Measurements from ENCODE around the gene CDHR5.

The CDHR5 gene

DNA sequence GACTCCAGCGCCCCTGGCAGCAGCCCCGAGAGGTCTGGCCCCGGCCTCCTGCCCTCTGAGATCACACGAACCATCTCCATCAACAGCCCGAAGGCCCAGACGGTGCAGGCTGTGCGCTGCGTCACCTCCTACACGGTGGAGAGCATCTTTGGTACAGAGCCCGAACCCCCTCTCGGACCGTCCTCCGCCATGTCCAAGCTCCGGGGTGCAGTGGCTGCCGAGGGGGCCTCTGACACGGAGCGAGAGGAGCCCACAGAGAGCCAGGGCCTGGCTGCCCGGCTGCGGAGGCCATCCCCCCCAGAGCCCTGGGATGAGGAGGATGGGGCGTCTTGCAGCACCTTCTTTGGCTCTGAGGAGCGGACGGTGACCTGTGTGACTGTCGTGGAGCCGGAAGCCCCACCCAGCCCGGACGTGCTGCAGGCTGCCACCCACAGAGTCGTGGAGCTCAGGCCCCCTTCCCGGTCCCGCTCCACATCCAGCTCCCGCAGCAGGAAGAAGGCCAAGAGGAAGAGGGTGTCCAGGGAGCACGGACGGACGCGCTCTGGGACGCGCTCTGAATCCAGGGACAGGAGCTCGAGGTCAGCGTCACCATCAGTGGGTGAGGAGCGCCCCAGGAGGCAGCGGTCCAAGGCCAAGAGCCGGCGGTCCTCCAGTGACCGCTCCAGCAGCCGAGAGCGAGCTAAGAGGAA is 16.6 kb downstream of the CDHR5 start:
- intact Hi-C loops (cut with DNase I; ENCODE audit: low total_unique reads) = no loop called here
- Histone ChIP-seq H3K36me3 (peaks cover 94 to 100% (median 98%) of the 10 kb centered on the region in 3 donors), H3K4me1 (peaks cover 0 to 7% (median 0%) of the 10 kb centered on the region in 4 donors), H3K4me3 (no peak overlapping the region), H3K27ac (no peak overlapping the region), H3K27me3 (no peaks in the 10 kb centered on the region), H3K9me3 (no peaks in the 10 kb centered on the region)
- TF ChIP-seq, protein P1, sequence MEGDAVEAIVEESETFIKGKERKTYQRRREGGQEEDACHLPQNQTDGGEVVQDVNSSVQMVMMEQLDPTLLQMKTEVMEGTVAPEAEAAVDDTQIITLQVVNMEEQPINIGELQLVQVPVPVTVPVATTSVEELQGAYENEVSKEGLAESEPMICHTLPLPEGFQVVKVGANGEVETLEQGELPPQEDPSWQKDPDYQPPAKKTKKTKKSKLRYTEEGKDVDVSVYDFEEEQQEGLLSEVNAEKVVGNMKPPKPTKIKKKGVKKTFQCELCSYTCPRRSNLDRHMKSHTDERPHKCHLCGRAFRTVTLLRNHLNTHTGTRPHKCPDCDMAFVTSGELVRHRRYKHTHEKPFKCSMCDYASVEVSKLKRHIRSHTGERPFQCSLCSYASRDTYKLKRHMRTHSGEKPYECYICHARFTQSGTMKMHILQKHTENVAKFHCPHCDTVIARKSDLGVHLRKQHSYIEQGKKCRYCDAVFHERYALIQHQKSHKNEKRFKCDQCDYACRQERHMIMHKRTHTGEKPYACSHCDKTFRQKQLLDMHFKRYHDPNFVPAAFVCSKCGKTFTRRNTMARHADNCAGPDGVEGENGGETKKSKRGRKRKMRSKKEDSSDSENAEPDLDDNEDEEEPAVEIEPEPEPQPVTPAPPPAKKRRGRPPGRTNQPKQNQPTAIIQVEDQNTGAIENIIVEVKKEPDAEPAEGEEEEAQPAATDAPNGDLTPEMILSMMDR (IDR thresholded peaks at IDR 0.05) = no peak
- no peak for DNase-seq

DNA sequence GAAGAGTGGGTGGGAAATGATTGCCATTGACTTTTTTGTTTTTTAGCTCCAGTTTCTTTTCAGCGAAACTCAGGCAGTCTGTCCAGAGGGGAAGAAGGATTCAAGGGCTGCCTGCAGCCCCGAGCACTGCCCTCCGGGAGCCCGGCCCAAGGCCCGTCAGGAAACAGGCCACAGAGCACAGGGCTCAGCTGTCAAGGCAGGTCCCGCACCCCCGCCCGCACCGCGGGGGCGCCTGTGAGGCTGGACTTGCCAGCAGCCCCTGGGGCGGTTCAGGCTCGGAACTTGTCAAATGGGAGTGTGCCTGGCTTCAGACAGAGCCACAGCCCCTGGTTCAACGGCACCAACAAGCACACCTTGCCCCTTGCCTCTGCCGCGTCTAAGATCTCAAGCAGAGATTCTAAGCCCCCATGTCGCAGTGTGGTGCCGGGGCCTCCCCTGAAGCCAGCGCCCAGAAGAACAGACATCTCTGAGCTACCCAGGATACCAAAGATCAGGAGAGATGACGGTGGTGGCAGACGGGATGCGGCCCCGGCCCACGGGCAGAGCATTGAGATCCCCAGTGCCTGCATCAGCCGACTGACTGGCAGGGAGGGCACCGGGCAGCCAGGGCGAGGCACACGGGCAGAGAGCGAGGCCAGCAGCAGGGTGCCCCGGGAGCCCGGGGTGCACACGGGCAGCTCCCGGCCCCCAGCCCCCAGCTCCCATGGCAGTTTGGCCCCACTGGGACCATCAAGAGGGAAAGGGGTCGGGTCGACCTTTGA is 17.6 kb downstream of the CDHR5 start:
- H3K27ac ChIP-seq = no peak overlapping the region
- TF ChIP-seq, protein P1 (IDR thresholded peaks at IDR 0.05) = no peak
- DNase-seq = peak in 1 of 2 donors; percentile 60
- H3K4me1 ChIP-seq = peaks cover 0 to 4% (median 0%) of the 10 kb centered on the region in 4 donors
- H3K36me3 ChIP-seq = peaks cover 87 to 100% (median 98%) of the 10 kb centered on the region in 3 donors
- intact Hi-C loops (cut with DNase I; ENCODE audit: low total_unique reads) = no loop called here
- no peaks in the 10 kb centered on the region for H3K9me3 ChIP-seq
- H3K4me3 ChIP-seq = no peak overlapping the region
- H3K27me3 ChIP-seq = no peaks in the 10 kb centered on the region

DNA sequence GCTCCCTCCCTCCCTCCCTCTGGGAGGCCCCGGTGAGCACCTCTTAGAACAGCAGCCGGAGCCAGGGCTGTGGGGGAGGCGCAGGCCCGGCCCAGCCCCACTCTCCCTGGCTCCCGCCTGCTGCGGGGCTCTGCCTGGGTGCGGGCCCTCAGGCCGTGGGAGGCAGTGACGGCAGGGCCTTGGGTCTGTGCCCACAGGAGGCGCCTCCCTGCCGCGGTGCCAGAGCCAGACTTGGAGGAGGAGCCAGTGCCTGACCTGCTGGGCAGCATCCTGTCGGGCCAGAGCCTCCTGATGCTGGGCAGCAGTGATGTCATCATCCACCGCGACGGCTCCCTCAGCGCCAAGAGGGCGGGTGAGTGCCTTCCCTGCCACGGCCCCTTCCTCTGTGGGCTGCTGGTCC is 18.5 kb downstream of the CDHR5 start:
- TF ChIP-seq, protein P1 (IDR thresholded peaks at IDR 0.05) = no peak
- Histone ChIP-seq H3K27me3 (no peaks in the 10 kb centered on the region), H3K27ac (no peak overlapping the region), H3K9me3 (no peaks in the 10 kb centered on the region), H3K4me1 (peaks cover 0 to 4% (median 0%) of the 10 kb centered on the region in 4 donors), H3K4me3 (no peak overlapping the region), H3K36me3 (peaks cover 87 to 100% (median 98%) of the 10 kb centered on the region in 3 donors)
- no peak for DNase-seq
- intact Hi-C loops (cut with DNase I; ENCODE audit: low total_unique reads) = no loop called here

DNA sequence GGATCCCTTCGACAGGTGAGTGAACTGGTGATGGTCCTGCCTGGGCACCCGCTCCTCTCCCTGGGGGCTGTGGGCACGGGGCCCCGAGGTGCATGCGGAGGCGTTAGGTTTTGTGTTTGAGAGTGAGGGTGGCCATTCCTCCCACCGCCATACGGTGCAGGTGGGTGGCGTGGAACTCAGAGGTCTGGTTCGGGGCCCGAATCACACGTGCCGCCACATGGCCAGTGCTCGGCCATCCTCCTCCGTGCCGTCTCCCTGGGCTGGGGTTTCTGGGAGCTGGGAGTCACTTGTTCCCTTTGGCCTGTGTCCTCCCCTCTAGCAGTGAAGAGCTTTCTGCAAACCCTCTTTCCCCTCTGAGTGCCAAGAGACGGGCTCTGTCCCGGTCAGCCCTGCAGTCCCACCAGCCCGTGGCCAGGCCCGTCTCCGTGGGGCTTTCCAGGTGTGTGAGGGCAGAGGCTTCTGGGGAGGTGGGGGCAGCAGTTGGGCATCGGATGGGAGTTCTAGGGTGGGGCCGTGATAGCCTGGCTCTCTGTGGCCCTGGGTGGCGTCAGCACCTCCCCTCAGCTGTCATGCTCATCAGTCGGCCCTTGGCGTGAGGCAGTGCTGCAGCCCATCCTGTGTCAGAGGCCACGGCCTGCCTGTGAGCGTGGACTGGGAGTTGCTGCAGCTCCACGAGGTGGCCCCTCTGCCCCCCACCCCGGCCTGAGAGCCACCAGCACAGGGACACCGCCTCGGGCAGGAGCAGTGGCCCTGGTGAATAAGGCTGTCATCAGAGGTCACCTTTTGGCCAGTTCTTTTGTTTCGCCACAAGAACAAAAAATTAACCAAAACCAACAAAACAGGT is 19.2 kb downstream of the CDHR5 start:
- Histone ChIP-seq H3K4me1 (peaks cover 0 to 4% (median 0%) of the 10 kb centered on the region in 4 donors), H3K9me3 (no peaks in the 10 kb centered on the region), H3K36me3 (peaks cover 87 to 100% (median 98%) of the 10 kb centered on the region in 3 donors), H3K4me3 (no peak overlapping the region), H3K27ac (no peak overlapping the region), H3K27me3 (no peaks in the 10 kb centered on the region)
- DNase-seq = no peak
- intact Hi-C loops (cut with DNase I; ENCODE audit: low total_unique reads) = no loop called here
- TF ChIP-seq, protein P1 (IDR thresholded peaks at IDR 0.05) = no peak

DNA sequence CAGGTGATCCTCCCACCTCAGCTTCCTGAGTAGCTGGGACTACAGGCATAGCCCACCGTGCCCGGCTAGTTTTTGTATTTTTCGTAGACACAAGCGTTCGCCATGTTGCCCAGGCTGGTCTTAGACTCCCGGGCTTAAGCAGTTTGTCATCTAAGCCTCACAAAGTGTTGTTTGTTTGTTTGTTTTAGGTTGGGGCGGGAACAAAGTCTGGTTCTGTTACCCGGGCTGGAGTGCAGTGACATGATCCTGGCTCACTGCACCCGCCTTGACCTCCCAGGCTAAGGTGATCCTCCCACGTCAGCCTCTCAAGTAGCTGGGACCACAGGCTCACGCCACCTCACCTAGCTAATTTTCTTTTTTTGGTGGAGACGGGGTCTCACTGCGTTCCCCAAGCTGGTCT is 21.6 kb downstream of the CDHR5 start:
- no peak for DNase-seq
- H3K36me3 ChIP-seq = peaks cover 87 to 100% (median 94%) of the 10 kb centered on the region in 3 donors

More for the DNA sequence above, 21.6 kb downstream of the CDHR5 start:
- Histone ChIP-seq H3K4me3 (no peak overlapping the region), H3K4me1 (peaks cover 0 to 4% (median 0%) of the 10 kb centered on the region in 4 donors), H3K27ac (no peak overlapping the region), H3K27me3 (no peaks in the 10 kb centered on the region), H3K9me3 (no peaks in the 10 kb centered on the region)
- TF ChIP-seq, protein P1 (IDR thresholded peaks at IDR 0.05) = no peak
- intact Hi-C loops (cut with DNase I; ENCODE audit: low total_unique reads) = no loop called here

All from tibial artery (tissue), 4 donors.